PC-3 (cell line): ENCODE results near the gene SOX1. TPM values are rescaled to one million over a fixed set of nuclear protein-coding genes. Genes with fewer than 3 reads are reported as not detected.

Source experiments
- ATAC-seq: fragments of 200-7000 bp; cut with Tn5 transposase; 2 replicates; pipeline ENCODE4 v1.9.1; 2020; ENCODE audit warnings: mild to moderate bottlenecking, moderate library complexity
- BruUV-seq: library from RNA; stranded (reverse); fragments of 400-500 nt; replicated peaks from 2 replicates; lab custom pipeline; 2021; lab: Mats Ljungman, UMichigan
- CTCF ChIA-PET: fragments of 300-600 bp; sonication (Branson Sonifier 250); formaldehyde crosslinking; loops from one replicate; lab custom pipeline; 2022; ENCODE audit warnings: antibody characterized with exemption; lab: Charles Lee
- POLR2A ChIA-PET: fragments of 300-600 bp; sonication (Branson Sonifier 250); formaldehyde crosslinking; loops from one replicate; lab custom pipeline; 2022; ENCODE audit warnings: antibody characterized with exemption; ENCODE audit not compliant: unreplicated experiment; lab: Charles Lee
- DNase-seq: peaks from one replicate; pipeline ENCODE4 v3.0.0-alpha.2; 2015
- H2AFZ ChIP-seq: fragments of 300-600 bp; sonication (generic); 2 replicates; pipeline ENCODE4 v1.6.0; 2016; ENCODE audit warnings: antibody characterized with exemption, low read length
- H3F3A ChIP-seq: fragments of 300-600 bp; sonication (generic); one replicate; pipeline ENCODE4 v1.6.0; 2017; ENCODE audit warnings: antibody characterized with exemption, low read length, control low read depth, mild to moderate bottlenecking; ENCODE audit not compliant: unreplicated experiment
- H3K27ac ChIP-seq: fragments of 300-600 bp; sonication (generic); 2 replicates; pipeline ENCODE4 v1.5.1; 2016; ENCODE audit warnings: mild to moderate bottlenecking, low read length
- H3K27me3 ChIP-seq: fragments of 300-600 bp; sonication (generic); 2 replicates; pipeline ENCODE4 v1.6.1; 2016; ENCODE audit warnings: low read length, mixed read lengths
- H3K36me3 ChIP-seq: fragments of 300-600 bp; sonication (generic); 2 replicates; pipeline ENCODE4 v1.6.1; 2016; ENCODE audit warnings: low read depth, mixed run types, low read length, mixed read lengths
- H3K4me1 ChIP-seq: fragments of 300-600 bp; sonication (generic); 2 replicates; pipeline ENCODE4 v1.5.1; 2016; ENCODE audit warnings: low read length; ENCODE audit not compliant: insufficient read depth
- H3K4me2 ChIP-seq: fragments of 300-600 bp; sonication (generic); 2 replicates; pipeline ENCODE4 v1.6.0; 2016; ENCODE audit warnings: low read length
- H3K4me3 ChIP-seq: fragments of 300-600 bp; sonication (generic); 2 replicates; pipeline ENCODE4 v1.5.1; 2016; ENCODE audit warnings: mild to moderate bottlenecking, low read length, mixed read lengths
- H3K79me2 ChIP-seq: fragments of 300-600 bp; sonication (generic); 2 replicates; pipeline ENCODE4 v1.6.1; 2017; ENCODE audit warnings: low read length, mixed read lengths
- H3K9ac ChIP-seq: fragments of 300-600 bp; sonication (generic); 2 replicates; pipeline ENCODE4 v1.6.0; 2016; ENCODE audit warnings: mild to moderate bottlenecking, low read length
- H3K9me2 ChIP-seq: fragments of 300-600 bp; sonication (generic); replicated peaks from 2 replicates; pipeline ENCODE4 v1.6.1; 2016; ENCODE audit warnings: mixed run types, low read length, mixed read lengths
- H3K9me3 ChIP-seq: fragments of 300-600 bp; sonication (generic); 2 replicates; pipeline ENCODE4 v1.6.1; 2016; ENCODE audit warnings: low read length, mixed read lengths
- H4K20me1 ChIP-seq: fragments of 300-600 bp; sonication (generic); 2 replicates; pipeline ENCODE4 v1.6.1; 2016; ENCODE audit warnings: low read length, mixed read lengths
- EZH2 ChIP-seq: fragments of 300-600 bp; sonication (generic); IDR thresholded peaks from one replicate; pipeline ENCODE4 v1.6.1; 2017; ENCODE audit warnings: antibody characterized with exemption, mild to moderate bottlenecking, low read length; ENCODE audit not compliant: unreplicated experiment
- EZH2phosphoT487 ChIP-seq: fragments of 300-600 bp; sonication (generic); IDR thresholded peaks from 2 replicates; pipeline ENCODE4 v1.6.1; 2018; ENCODE audit warnings: mild to moderate bottlenecking, antibody characterized with exemption, low read length, borderline replicate concordance
- intact Hi-C: fragments of 100-400 bp; cut with micrococcal nuclease; formaldehyde crosslinking; loops from 2 replicates; pipeline ENCODE4 v1.9.0; 2023
- total RNA-seq: library from RNA; depleted of rRNA; stranded (reverse); fragments of >200 nt; gene quantifications from 2 replicates; pipeline ENCODE4 v1.2.3, GENCODE V29; 2014
- TF ChIP-seq, protein P1 (sequence below): fragments of 300-600 bp; sonication (generic); conservative IDR thresholded peaks from 2 replicates; pipeline ENCODE4 v1.5.1; 2017; ENCODE audit warnings: antibody characterized with exemption, low read depth, mild to moderate bottlenecking, low read length

Gene SOX1
- total RNA-seq, 1 experiment from 2014 or later, result not detected

DNA sequence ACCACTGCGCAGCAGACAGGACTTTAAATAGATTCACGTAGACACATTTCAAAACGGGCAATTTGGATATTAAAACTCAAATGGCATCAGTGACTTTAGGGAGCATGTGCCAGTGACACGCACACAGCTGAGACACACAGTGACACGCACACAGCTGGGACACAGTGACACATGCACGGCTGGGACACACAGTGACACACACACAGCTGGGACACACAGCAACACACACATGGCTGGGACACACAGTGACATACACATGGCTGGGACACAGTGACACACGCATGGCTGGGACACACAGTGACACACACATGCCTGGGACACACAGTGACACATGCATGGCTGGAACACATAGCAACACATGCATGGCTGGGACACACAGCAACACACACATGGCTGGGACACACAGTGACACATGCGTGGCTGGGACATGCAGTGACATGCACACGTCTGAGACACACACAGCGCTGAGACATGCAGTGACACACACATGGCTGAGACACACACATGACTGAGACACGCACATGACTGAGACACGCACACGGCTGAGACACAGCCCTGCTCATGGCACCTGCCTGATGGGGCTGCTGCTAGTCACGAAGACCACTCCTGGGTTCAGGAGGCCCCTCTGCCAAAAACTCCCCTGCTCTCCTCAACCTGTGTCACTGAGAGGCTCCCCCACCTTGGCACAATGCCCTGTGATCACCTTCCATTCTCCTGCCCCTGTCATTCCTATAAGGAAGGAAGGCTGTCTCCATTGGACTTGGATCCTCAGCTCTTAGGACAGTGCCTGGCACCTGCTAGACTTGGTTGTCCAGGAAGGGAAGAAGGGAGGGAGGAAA lies 52.5 kb downstream of the SOX1 start:
- Histone ChIP-seq H3F3A (no peaks in the 10 kb centered on the region), H3K9ac (no peak overlapping the region), H3K4me1 (no peaks in the 10 kb centered on the region), H3K79me2 (no peaks in the 10 kb centered on the region), H3K9me3 (no peaks in the 10 kb centered on the region), H3K27ac (no peak overlapping the region), H3K36me3 (no peaks in the 10 kb centered on the region), H3K4me3 (no peak overlapping the region), H3K4me2 (no peak overlapping the region), H3K9me2 (no peaks in the 10 kb centered on the region), H2AFZ (no peak overlapping the region), H4K20me1 (no peaks in the 10 kb centered on the region), H3K27me3 (peaks cover 77% of the 10 kb centered on the region)
- no TSS peak for BruUV-seq
- no peak for DNase-seq
- ChIA-PET CTCF (no interaction called here), POLR2A (no interaction called here)
- intact Hi-C loops, result no loop called here
- TF ChIP-seq, protein P1, sequence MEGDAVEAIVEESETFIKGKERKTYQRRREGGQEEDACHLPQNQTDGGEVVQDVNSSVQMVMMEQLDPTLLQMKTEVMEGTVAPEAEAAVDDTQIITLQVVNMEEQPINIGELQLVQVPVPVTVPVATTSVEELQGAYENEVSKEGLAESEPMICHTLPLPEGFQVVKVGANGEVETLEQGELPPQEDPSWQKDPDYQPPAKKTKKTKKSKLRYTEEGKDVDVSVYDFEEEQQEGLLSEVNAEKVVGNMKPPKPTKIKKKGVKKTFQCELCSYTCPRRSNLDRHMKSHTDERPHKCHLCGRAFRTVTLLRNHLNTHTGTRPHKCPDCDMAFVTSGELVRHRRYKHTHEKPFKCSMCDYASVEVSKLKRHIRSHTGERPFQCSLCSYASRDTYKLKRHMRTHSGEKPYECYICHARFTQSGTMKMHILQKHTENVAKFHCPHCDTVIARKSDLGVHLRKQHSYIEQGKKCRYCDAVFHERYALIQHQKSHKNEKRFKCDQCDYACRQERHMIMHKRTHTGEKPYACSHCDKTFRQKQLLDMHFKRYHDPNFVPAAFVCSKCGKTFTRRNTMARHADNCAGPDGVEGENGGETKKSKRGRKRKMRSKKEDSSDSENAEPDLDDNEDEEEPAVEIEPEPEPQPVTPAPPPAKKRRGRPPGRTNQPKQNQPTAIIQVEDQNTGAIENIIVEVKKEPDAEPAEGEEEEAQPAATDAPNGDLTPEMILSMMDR, result no peak
- no peak for TF ChIP-seq EZH2phosphoT487
- no peak for TF ChIP-seq EZH2
- ATAC-seq, result no peak

DNA sequence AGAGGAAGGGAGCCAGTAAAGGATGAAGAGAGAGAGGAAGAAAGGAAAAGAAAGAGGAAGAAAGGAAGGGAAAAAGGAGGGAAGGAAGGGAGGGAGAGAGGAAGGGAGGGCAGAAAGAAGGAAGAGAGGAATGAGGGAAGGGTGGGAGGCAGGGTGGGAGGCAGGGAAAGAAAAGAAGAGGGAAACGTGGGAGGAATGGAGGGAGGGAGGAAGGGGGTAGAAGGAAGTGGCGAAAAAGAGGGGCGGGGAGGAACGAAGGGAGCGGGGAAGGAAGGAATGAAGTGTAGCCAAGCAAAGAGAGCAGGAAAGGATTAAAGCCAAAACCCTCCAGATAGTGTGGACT lies 53.1 kb downstream of the SOX1 start:
- H3K36me3 ChIP-seq, result no peaks in the 10 kb centered on the region
- H3K9me3 ChIP-seq, result no peaks in the 10 kb centered on the region
- ATAC-seq (no peak), DNase-seq (no peak)
- H3K4me1 ChIP-seq, result no peaks in the 10 kb centered on the region
- no peak overlapping the region for H3K4me3 ChIP-seq
- intact Hi-C loops, result no loop called here
- H3K9me2 ChIP-seq, result no peaks in the 10 kb centered on the region
- H4K20me1 ChIP-seq, result no peaks in the 10 kb centered on the region
- BruUV-seq, result no TSS peak
- H3K27me3 ChIP-seq, result peaks cover 77% of the 10 kb centered on the region
- H3K9ac ChIP-seq, result no peak overlapping the region
- H2AFZ ChIP-seq, result no peak overlapping the region
- no peak overlapping the region for H3K4me2 ChIP-seq
- no peaks in the 10 kb centered on the region for H3K79me2 ChIP-seq
- no peaks in the 10 kb centered on the region for H3F3A ChIP-seq
- CTCF ChIA-PET, result no interaction called here
- H3K27ac ChIP-seq, result no peak overlapping the region
- POLR2A ChIA-PET, result no interaction called here
- TF ChIP-seq, protein P1, result no peak
